Tibial artery (tissue), 4 donors: ENCODE results near the gene LCLAT1.

Experiments used
- DNase-seq, 2 donors: peaks; one replicate each; pipeline ENCODE4 v3.0.0-alpha.2; 2019
- H3K27ac ChIP-seq, 2 donors: fragments of 200-600 bp; sonication (generic) in 1 of 2; 1 replicate in 1 of 2; 2 replicates in 1 of 2; pipeline ENCODE4 v1.5.1; 2018 to 2019; ENCODE audit warnings: mild to moderate bottlenecking in 1 of 2
- H3K27me3 ChIP-seq, 2 donors: fragments of 200-600 bp; sonication (generic) in 1 of 2; one replicate each; pipeline versions ENCODE4 v1.5.1 to v1.6.0; 2016 to 2019
- H3K36me3 ChIP-seq, 3 donors: fragments of 200-600 bp; sonication (generic) in 2 of 3; one replicate each; pipeline ENCODE4 v1.5.1; 2016 to 2019; ENCODE audit warnings: mild to moderate bottlenecking in 2 of 3
- H3K4me1 ChIP-seq, 4 donors: fragments of 200-600 bp; sonication (generic) in 2 of 4; 1 replicate in 3 of 4; 2 replicates in 1 of 4; pipeline ENCODE4 v1.5.1; 2016 to 2019
- H3K4me3 ChIP-seq, 2 donors: fragments of 200-600 bp; sonication (generic) in 1 of 2; 1 replicate in 1 of 2; 2 replicates in 1 of 2; pipeline ENCODE4 v1.5.1; 2018 to 2019; ENCODE audit warnings: mild to moderate bottlenecking in 2 of 2
- H3K9me3 ChIP-seq, 3 donors: fragments of 200-600 bp; sonication (generic) in 1 of 3; one replicate each; pipeline ENCODE4 v1.5.1; 2016 to 2019
- CTCF ChIP-seq, 2 experiments: fragments of 200-600 bp in 1 of 2; fragments of 450-650 bp in 1 of 2; IDR thresholded peaks; one replicate each; pipeline ENCODE4 v1.5.1; 2017 to 2019; ENCODE audit warnings: antibody characterized with exemption in 2 of 2, mild to moderate bottlenecking in 1 of 2, moderate library complexity in 1 of 2
- intact Hi-C: fragments of 100-400 bp; cut with DNase I; formaldehyde crosslinking; loops from one replicate; pipeline ENCODE4 v1.15.0; 2023; ENCODE audit warnings: low total_unique reads

Gene LCLAT1

GRCh38 chr2:30686000-30686399 is 239.0 kb downstream of the LCLAT1 start:
- intact Hi-C loops: loop anchor here (10.0 kb wide), 1 partner anchor 181 kb away; no protein-coding TSS in a partner anchor
- Histone ChIP-seq H3K27ac (peak overlapping the region in 1 of 2 donors; percentile 87), H3K4me3 (no peak overlapping the region)

GRCh38 chr2:30686669-30687068 is 239.6 kb downstream of the LCLAT1 start:
- TF ChIP-seq CTCF (IDR thresholded peaks at IDR 0.05): no peak
- Histone ChIP-seq H3K27ac (peak overlapping the region; percentile 87 to 95), H3K4me1 (peaks cover 0 to 57% (median 46%) of the 10 kb centered on the region in 4 donors), H3K27me3 (no peaks in the 10 kb centered on the region), H3K36me3 (no peaks in the 10 kb centered on the region), H3K9me3 (no peaks in the 10 kb centered on the region), H3K4me3 (no peak overlapping the region)
- intact Hi-C loops: loop anchor here (10.0 kb wide), 1 partner anchor 182 kb away; no protein-coding TSS in a partner anchor
- DNase-seq: no peak

More at GRCh38 chr2:30686000-30686399, 239.0 kb downstream of the LCLAT1 start:
- no peak for TF ChIP-seq CTCF (IDR thresholded peaks at IDR 0.05)
- DNase-seq: no peak
- Histone ChIP-seq H3K27me3 (no peaks in the 10 kb centered on the region), H3K9me3 (no peaks in the 10 kb centered on the region), H3K36me3 (no peaks in the 10 kb centered on the region), H3K4me1 (peaks cover 0 to 51% (median 40%) of the 10 kb centered on the region in 4 donors)

- Histone ChIP-seq H3K27me3 (no peaks in the 10 kb centered on the region), H3K27ac (peak overlapping the region; percentile 87 to 95), H3K4me1 (peaks cover 0 to 81% (median 53%) of the 10 kb centered on the region in 4 donors), H3K36me3 (no peaks in the 10 kb centered on the region), H3K4me3 (no peak overlapping the region), H3K9me3 (no peaks in the 10 kb centered on the region)
- intact Hi-C loops: loop anchor here (10.0 kb wide), 1 partner anchor 184 kb away; no protein-coding TSS in a partner anchor
- TF ChIP-seq CTCF (IDR thresholded peaks at IDR 0.05): no peak
- DNase-seq: peak in 1 of 2 donors; percentile 82
Measured at GRCh38 chr2:30688956-30689401, 241.9 kb downstream of the LCLAT1 start.

- no peak for TF ChIP-seq CTCF (IDR thresholded peaks at IDR 0.05)
- Histone ChIP-seq H3K4me3 (no peak overlapping the region), H3K9me3 (no peaks in the 10 kb centered on the region), H3K27ac (peak overlapping the region; percentile 87 to 95), H3K36me3 (no peaks in the 10 kb centered on the region), H3K27me3 (no peaks in the 10 kb centered on the region), H3K4me1 (peaks cover 0 to 87% (median 60%) of the 10 kb centered on the region in 4 donors)
- DNase-seq: peak in 1 of 2 donors; percentile 63
- intact Hi-C loops: loop anchor here (10.0 kb wide), 2 partner anchors 105 to 185 kb away; no protein-coding TSS in a partner anchor
Measured at GRCh38 chr2:30689496-30690125, 242.6 kb downstream of the LCLAT1 start.

- Histone ChIP-seq H3K9me3 (no peaks in the 10 kb centered on the region), H3K27me3 (no peaks in the 10 kb centered on the region), H3K27ac (peak overlapping the region; percentile 87 to 95), H3K36me3 (no peaks in the 10 kb centered on the region), H3K4me3 (no peak overlapping the region), H3K4me1 (peaks cover 0 to 92% (median 64%) of the 10 kb centered on the region in 4 donors)
- intact Hi-C loops: loop anchor here (10.0 kb wide), 1 partner anchor 105 kb away; no protein-coding TSS in a partner anchor
- no peak for TF ChIP-seq CTCF (IDR thresholded peaks at IDR 0.05)
- peak in 1 of 2 donors; percentile 81 for DNase-seq
Measured at GRCh38 chr2:30690126-30690561, 243.1 kb downstream of the LCLAT1 start.
